HAP-1 (cell line): ENCODE measurements around the gene USP6NL.
A peak's percentile ranks its signal among the peaks of the same experiment; 100 is the strongest.

Source experiments
- DNase-seq, 2 experiments: peaks; one replicate each; pipeline ENCODE4 v3.0.0-alpha.2; 2016 to 2020; ENCODE audit warnings: low spot score in 2 of 2
- H3K27me3 ChIP-seq: fragments of 250-450 bp; sonication (Bioruptor Pico); 2 replicates; pipeline ENCODE4 v1.5.1; 2020; ENCODE audit warnings: low read depth, mild to moderate bottlenecking, moderate library complexity
- H3K36me3 ChIP-seq: fragments of 250-450 bp; sonication (Bioruptor Pico); replicated peaks from 2 replicates; pipeline ENCODE4 v1.5.1; 2020; ENCODE audit warnings: mild to moderate bottlenecking
- H3K4me1 ChIP-seq: fragments of 250-450 bp; sonication (Bioruptor Pico); 2 replicates; pipeline ENCODE4 v1.5.1; 2020; ENCODE audit warnings: mild to moderate bottlenecking
- H3K4me3 ChIP-seq: fragments of 250-450 bp; sonication (Bioruptor Pico); 2 replicates; pipeline ENCODE4 v1.5.1; 2020; ENCODE audit warnings: mild to moderate bottlenecking, moderate library complexity
- H3K9me3 ChIP-seq: fragments of 250-450 bp; sonication (Bioruptor Pico); 2 replicates; pipeline ENCODE4 v1.5.1; 2020; ENCODE audit warnings: mild to moderate bottlenecking, moderate library complexity
- in situ Hi-C: fragments of 300-500 bp; cut with MboI; formaldehyde crosslinking; loops from 3 replicates; pipeline ENCODE4 v1.14.3; 2020; ENCODE audit warnings: low sequenced_read_pairs, inconsistent platforms, mixed read lengths

USP6NL gene

GRCh38 chr10:11449761-11450160 is 161.7 kb downstream of the USP6NL start:
- H3K27me3 ChIP-seq: no peaks in the 10 kb centered on the region
- H3K36me3 ChIP-seq: no peaks in the 10 kb centered on the region
- H3K4me3 ChIP-seq: no peak overlapping the region
- no peaks in the 10 kb centered on the region for H3K9me3 ChIP-seq
- in situ Hi-C loops: no loop called here
- peak in 1 of 2 experiments; percentile 1 for DNase-seq
- H3K4me1 ChIP-seq: no peaks in the 10 kb centered on the region

- H3K4me3 ChIP-seq: no peak overlapping the region
- DNase-seq: peak in 1 of 2 experiments; percentile 3
- in situ Hi-C loops: no loop called here
- H3K4me1 ChIP-seq: no peaks in the 10 kb centered on the region
- H3K27me3 ChIP-seq: no peaks in the 10 kb centered on the region
- H3K9me3 ChIP-seq: no peaks in the 10 kb centered on the region
- no peaks in the 10 kb centered on the region for H3K36me3 ChIP-seq
Measured at GRCh38 chr10:11448545-11449244, 162.8 kb downstream of the USP6NL start.

- in situ Hi-C loops: no loop called here
- peak in 1 of 2 experiments; percentile 3 for DNase-seq
- H3K9me3 ChIP-seq: no peaks in the 10 kb centered on the region
- H3K4me1 ChIP-seq: no peaks in the 10 kb centered on the region
- H3K4me3 ChIP-seq: no peak overlapping the region
- no peaks in the 10 kb centered on the region for H3K36me3 ChIP-seq
- H3K27me3 ChIP-seq: no peaks in the 10 kb centered on the region
Measured at GRCh38 chr10:11448190-11448544, 163.3 kb downstream of the USP6NL start.

- no peaks in the 10 kb centered on the region for H3K9me3 ChIP-seq
Measured at GRCh38 chr10:11447586-11447985, 163.9 kb downstream of the USP6NL start.

GRCh38 chr10:11446864-11447263 is 164.6 kb downstream of the USP6NL start:
- H3K4me3 ChIP-seq: no peak overlapping the region
- in situ Hi-C loops: no loop called here
- H3K9me3 ChIP-seq: no peaks in the 10 kb centered on the region
- H3K4me1 ChIP-seq: no peaks in the 10 kb centered on the region
- H3K27me3 ChIP-seq: no peaks in the 10 kb centered on the region
- DNase-seq: peak in 1 of 2 experiments; percentile 1
- no peaks in the 10 kb centered on the region for H3K36me3 ChIP-seq

More at GRCh38 chr10:11447586-11447985, 163.9 kb downstream of the USP6NL start:
- Histone ChIP-seq H3K36me3 (no peaks in the 10 kb centered on the region), H3K4me1 (no peaks in the 10 kb centered on the region), H3K27me3 (no peaks in the 10 kb centered on the region), H3K4me3 (no peak overlapping the region)
- DNase-seq: peak in 1 of 2 experiments; percentile 0
- in situ Hi-C loops: no loop called here

GRCh38 chr10:11446133-11446532 is 165.3 kb downstream of the USP6NL start:
- Histone ChIP-seq H3K36me3 (no peaks in the 10 kb centered on the region), H3K27me3 (no peaks in the 10 kb centered on the region), H3K4me3 (no peak overlapping the region), H3K4me1 (no peaks in the 10 kb centered on the region), H3K9me3 (no peaks in the 10 kb centered on the region)
- in situ Hi-C loops: no loop called here
- no peak for DNase-seq

- peak in 1 of 2 experiments; percentile 5 for DNase-seq
- H3K9me3 ChIP-seq: no peaks in the 10 kb centered on the region
- H3K36me3 ChIP-seq: no peaks in the 10 kb centered on the region
- in situ Hi-C loops: no loop called here
- H3K4me1 ChIP-seq: 0 out of 2 replicates have a peak, but pooled peaks cover 4% of the 10 kb centered on the region
- no peak overlapping the region for H3K4me3 ChIP-seq
- H3K27me3 ChIP-seq: no peaks in the 10 kb centered on the region
Measured at GRCh38 chr10:11444531-11445228, 166.8 kb downstream of the USP6NL start.

- Histone ChIP-seq H3K27me3 (no peaks in the 10 kb centered on the region), H3K4me3 (no peak overlapping the region), H3K9me3 (no peaks in the 10 kb centered on the region), H3K36me3 (no peaks in the 10 kb centered on the region), H3K4me1 (0 out of 2 replicates have a peak, but pooled peaks cover 4% of the 10 kb centered on the region)
- DNase-seq: no peak
- in situ Hi-C loops: no loop called here
Measured at GRCh38 chr10:11444155-11444530, 167.3 kb downstream of the USP6NL start.

GRCh38 chr10:11443468-11444154 is 167.8 kb downstream of the USP6NL start:
- in situ Hi-C loops: no loop called here
- peak in 1 of 2 experiments; percentile 1 for DNase-seq
- no peaks in the 10 kb centered on the region for H3K36me3 ChIP-seq
- 0 out of 2 replicates have a peak, but pooled peaks cover 4% of the 10 kb centered on the region for H3K4me1 ChIP-seq
- H3K27me3 ChIP-seq: no peaks in the 10 kb centered on the region
- no peaks in the 10 kb centered on the region for H3K9me3 ChIP-seq
- no peak overlapping the region for H3K4me3 ChIP-seq

GRCh38 chr10:11442001-11442773 is 169.3 kb downstream of the USP6NL start:
- H3K4me3 ChIP-seq: no peak overlapping the region
- H3K27me3 ChIP-seq: no peaks in the 10 kb centered on the region
- H3K36me3 ChIP-seq: no peaks in the 10 kb centered on the region
- H3K4me1 ChIP-seq: 0 out of 2 replicates have a peak, but pooled peaks cover 4% of the 10 kb centered on the region
- in situ Hi-C loops: no loop called here
- H3K9me3 ChIP-seq: no peaks in the 10 kb centered on the region
- DNase-seq: peak in 1 of 2 experiments; percentile 1

- 0 out of 2 replicates have a peak, but pooled peaks cover 4% of the 10 kb centered on the region for H3K4me1 ChIP-seq
- DNase-seq: no peak
- H3K36me3 ChIP-seq: no peaks in the 10 kb centered on the region
- in situ Hi-C loops: no loop called here
- H3K27me3 ChIP-seq: no peaks in the 10 kb centered on the region
- no peaks in the 10 kb centered on the region for H3K9me3 ChIP-seq
- no peak overlapping the region for H3K4me3 ChIP-seq
Measured at GRCh38 chr10:11441151-11441535, 170.3 kb downstream of the USP6NL start.

GRCh38 chr10:11440250-11441150 is 170.9 kb downstream of the USP6NL start:
- Histone ChIP-seq H3K4me1 (0 out of 2 replicates have a peak, but pooled peaks cover 4% of the 10 kb centered on the region), H3K27me3 (no peaks in the 10 kb centered on the region), H3K36me3 (no peaks in the 10 kb centered on the region), H3K9me3 (no peaks in the 10 kb centered on the region), H3K4me3 (no peak overlapping the region)
- in situ Hi-C loops: no loop called here
- peak in 1 of 2 experiments; percentile 5 for DNase-seq
